NCI-H1417 treated with DMSO at 0.1 percent for 48 hours (cell line): Measurements from ENCODE around the gene COMMD7.

Experiments used
- DNase-seq: peaks from one replicate; lab custom pipeline; 2025; lab: John Stamatoyannopoulos, UW

COMMD7 gene

GRCh38 chr20:32675223-32675975, 67.9 kb downstream of the COMMD7 start:
- DNase-seq: no peak

DNA sequence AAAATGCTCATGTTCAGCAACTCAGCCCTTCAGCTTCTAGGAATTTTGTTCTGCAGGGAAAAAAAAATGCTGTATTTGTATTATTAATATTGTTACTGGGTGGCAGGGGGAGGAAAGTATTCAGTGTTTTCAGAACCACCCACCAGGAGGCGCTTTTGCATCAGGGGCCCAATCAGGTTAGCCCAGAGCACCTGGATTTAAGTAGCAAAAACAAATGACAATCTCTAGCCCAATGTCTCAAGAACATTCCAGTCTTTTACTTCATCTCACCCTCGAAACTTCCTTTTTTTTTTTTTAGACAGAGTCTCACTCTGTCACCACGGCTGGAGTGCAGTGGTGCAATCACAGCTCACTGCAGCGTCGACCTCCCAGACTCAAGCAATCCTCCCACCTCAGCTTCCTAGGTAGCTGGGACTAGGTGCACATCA, 68.9 kb downstream of the COMMD7 start:
- no peak for DNase-seq

DNA sequence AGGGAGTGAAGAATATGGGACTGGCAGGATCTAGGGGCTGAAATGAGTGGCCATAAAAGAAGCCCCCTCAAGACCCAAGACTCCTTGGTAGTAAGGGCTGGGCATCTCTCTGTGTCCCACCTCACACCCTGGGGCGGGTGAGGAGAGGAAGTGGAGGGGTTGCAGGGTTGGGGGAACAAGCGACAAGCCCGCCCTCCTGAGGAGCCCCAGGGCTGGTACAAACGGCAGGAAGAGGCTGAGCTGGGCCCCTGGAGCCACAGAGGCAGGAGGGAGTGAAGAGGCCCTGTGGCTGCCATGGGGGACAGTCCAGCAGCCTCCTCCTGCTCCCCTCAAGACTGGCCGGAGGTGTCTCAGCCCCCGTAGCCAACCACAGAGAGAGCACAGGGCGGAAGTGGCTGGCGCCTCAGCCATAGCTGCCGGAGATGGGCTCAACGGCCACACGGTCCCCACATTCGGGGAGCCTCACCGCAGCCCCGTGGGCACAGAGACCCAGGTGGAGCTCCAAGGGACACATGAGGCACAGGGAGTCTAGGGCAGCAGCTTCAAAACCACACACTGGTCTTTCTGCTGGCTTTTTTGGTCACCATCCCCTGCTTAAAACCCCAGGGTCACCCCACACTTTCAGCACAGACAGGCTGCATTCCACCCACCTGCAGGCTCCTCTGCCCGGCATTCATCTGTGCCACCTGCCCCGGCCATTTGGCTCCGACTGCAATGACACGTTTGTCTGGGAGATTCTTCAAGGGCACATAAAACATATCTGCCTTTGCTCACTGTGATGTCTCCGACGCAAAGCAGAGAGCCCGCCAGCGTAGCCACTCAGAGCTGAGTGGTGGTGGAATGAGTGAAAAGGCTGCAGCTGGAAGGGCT, 70.0 kb downstream of the COMMD7 start:
- DNase-seq: no peak

DNA sequence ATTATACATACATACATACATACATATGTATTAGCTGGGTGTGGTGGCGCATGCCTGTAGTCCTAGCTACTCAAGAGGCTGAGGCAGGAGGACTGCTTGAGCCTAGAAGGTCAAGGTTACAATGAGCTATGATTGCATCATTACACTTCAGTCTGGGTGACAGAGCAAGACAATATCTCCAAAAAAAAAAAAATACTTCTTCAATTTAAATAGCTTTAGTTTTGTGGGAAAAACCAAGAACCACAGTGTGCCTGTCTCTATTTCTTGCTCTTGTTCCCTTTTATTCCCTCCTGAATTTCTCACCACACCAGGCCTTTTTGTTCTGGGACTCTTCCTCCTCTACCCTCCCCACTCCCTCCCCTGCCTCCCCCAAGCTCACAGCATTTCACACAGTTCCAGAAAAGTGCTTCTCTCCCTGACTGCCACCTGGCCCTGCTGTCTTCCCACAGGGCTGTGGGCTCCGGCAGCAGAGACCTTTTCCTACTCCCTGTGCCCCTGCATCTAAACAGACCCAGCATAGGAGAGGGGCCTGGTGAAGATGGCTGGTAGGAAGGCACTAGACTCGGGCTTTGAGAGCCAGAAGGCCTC, 70.8 kb downstream of the COMMD7 start:
- no peak for DNase-seq

DNA sequence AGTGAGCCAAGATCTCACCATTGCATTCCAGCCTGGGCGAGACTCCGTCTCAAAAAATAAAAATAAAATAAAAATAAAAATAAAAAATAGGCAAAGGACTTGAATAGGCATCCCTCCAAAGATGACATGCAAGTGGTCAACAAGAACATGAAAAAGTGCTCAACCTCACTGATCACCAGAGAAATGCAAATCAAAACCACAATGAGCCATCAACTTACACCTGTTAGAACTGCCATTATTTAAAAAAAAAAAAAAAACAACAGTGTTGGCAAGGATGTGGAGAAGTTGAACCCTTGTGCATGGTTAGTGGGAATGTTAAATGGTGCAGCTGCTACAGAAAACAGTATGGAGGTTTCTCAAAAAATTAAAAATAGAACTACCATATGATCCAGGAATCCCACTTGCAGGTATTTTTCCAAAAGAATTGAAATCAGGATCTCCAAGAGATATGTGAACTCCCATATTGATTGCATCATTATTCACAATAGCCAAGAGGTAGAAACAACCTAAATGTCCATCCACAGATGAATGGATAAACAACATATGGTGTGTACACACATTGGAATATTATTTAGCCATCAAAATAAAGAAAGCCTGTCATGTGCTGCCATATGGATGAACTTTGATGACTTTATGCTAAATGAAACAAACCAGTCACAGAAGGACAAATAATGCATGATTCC, 72.4 kb downstream of the COMMD7 start:
- DNase-seq: no peak

GRCh38 chr20:32667027-32667426, 76.2 kb downstream of the COMMD7 start:
- DNase-seq: no peak

GRCh38 chr20:32664678-32665159, 78.5 kb downstream of the COMMD7 start:
- DNase-seq: no peak

- no peak for DNase-seq
Measured at GRCh38 chr20:32664012-32664677, 79.1 kb downstream of the COMMD7 start.

DNA sequence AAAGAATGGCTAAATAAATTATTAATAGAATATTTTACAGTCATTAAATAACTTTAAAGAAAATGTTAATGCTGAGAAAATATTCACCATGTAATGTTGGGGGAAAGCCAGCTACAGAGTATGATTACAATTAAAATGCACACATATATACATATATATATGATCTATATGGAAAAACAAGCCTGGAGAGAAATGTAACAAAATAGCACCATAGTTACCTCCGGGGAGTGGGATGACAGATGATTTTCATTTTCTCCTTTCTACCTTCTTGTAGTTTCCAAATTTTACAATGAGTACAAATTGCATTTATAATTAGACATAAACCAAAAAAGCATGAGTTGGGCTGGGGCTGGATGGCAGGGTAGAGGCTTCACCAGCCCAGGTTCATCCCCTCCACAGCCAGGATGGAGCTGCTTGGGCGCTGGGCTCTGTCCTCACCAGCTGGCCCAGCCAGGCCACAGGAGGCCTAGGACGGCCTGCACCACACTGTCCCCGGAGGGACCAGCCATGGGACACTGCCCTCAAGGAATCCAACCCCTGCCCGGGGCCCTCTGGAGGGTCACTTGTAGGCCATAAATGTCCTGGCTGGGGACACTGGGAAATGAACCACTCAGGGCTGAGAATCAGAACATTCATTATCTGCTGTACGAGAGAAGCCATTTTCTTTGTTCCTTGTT, 79.8 kb downstream of the COMMD7 start:
- no peak for DNase-seq

- no peak for DNase-seq
Measured at GRCh38 chr20:32661820-32662528, 81.3 kb downstream of the COMMD7 start.

GRCh38 chr20:32660661-32661060, 82.6 kb downstream of the COMMD7 start:
- no peak for DNase-seq

DNA sequence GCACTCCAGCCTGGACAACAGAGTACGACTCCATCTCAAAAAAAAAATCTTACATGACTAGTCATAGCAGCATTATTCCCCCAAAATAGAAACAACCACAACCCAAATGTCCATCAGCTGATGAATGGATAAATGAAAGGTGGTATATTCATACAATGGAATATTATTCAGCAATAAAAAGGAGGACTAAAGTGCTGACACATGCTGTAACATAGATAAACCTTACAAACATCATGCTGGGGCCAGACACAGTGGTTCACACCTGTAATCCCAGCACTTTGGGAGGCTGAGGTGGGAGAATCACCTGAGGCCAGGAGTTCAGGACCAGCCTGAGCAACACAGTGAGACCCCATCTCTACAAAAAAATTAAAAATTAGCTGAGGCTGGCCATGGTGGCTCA, 86.4 kb downstream of the COMMD7 start:
- no peak for DNase-seq

- DNase-seq: no peak
Measured at GRCh38 chr20:32655903-32656512, 87.3 kb downstream of the COMMD7 start.

- DNase-seq: peak; percentile 48
Measured at GRCh38 chr20:32652739-32653526, 90.3 kb downstream of the COMMD7 start.
